ENCODE data around the gene EDNRB. TPM values are rescaled to one million over a fixed set of nuclear protein-coding genes. Genes with fewer than 3 reads are reported as not detected.

Gene EDNRB
- total RNA-seq, result 18.5 TPM

DNA sequence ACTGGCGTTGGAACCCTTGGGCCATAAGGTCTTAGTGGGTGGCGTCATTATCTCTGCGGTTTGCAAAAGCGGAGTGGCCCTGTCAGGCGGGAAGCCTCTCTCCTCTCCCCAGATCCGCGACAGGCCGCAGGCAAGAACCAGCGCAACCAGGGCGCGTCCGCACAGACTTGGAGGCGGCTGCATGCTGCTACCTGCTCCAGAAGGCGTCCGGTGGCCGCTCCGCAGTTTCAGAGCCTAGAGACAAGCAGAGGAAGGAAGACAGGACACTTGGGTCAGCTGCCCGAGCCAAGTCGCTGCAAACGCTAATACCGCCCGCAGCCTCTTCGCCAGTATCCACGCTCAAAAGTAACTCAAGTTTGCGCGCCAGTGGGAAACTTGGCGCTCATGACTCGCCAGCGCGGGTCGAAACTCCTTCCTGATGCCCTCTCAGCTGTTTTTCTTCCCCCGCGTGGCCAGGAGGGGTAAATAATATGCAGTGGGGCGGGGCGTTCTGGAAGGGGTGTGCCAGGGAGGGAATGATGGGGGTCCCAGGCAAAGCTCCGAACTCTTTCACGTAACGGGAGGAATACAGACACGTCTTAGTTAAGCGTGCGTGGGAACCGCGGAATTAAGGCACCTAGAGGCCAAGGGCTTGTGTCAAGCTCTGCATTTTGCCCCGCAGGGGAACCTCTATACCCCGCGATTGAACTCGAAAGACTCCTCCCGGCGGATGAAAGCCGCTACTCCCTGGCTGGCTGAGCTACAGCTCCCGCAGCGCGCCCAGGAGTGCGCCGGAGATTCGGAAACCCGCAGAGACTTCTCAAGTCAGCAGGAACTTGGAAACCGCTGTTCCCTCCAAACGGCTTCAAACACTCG, at the start of gene EDNRB:
Gene EDNRB, minus strand, starts transcription at position 441 of the 855 bp plus-strand sequence. Its CDS starts 258 bp downstream, at position 183.

Small RNA genes within 50 kb of the gene (small RNA-seq; reads per million reads assigned to genes)
- not detected for gene RN7SL810P (ENCODE audit: low replicate concordance)

Other genes with a start within 250 kb of the EDNRB start
- gene SLAIN1, start 221.1 kb downstream of the EDNRB start, total RNA-seq, result 525 TPM

All from parietal lobe (tissue), 2 donors.